ENCODE measurements around the gene ZC3H14. TPM values are rescaled to one million over a fixed set of nuclear protein-coding genes. Genes with fewer than 3 reads are reported as not detected.

The ZC3H14 gene
- total RNA-seq, 1 experiment from 2014 or later, result 90.6 TPM

- H2BK20ac ChIP-seq (ENCODE audit: low read depth, low read length, poor library complexity, severe bottlenecking), result no peak overlapping the region
- H2AFZ ChIP-seq (ENCODE audit: low read length), result no peak overlapping the region
- Mint-ChIP-seq H3K27ac (no peak overlapping the region), H3K4me3 (no peak overlapping the region), H3K9me3 (no peaks in the 10 kb centered on the region), H3K4me1 (peaks cover 18 to 19% of the 10 kb centered on the region in 2 experiments), H3K36me3 (ENCODE audit: insufficient read depth in 1 of 3, low read depth in 3 of 3) (peaks cover 25 to 50% (median 44%) of the 10 kb centered on the region in 3 experiments; a peak in 6 of 7 replicates), H3K27me3 (ENCODE audit: low read depth) (peaks cover 1% of the 10 kb centered on the region; the same call in 1 of the 2 replicates)
- H3T11ph ChIP-seq (ENCODE audit: low read length), result no peak overlapping the region
- H3K79me1 ChIP-seq (ENCODE audit: insufficient read depth, low read depth, low read length, poor library complexity, severe bottlenecking), result no peaks in the 10 kb centered on the region
- H3K27me3 ChIP-seq (ENCODE audit: insufficient read depth, low read length), result no peaks in the 10 kb centered on the region
- no peak for TF ChIP-seq CTCF (conservative IDR thresholded peaks at IDR 0.05)
- H4K91ac ChIP-seq (ENCODE audit: insufficient read length, low read depth, low read length), result no peak overlapping the region
- H3K4me1 ChIP-seq (ENCODE audit: insufficient read depth, low read length), result no peaks in the 10 kb centered on the region
- H4K20me1 ChIP-seq (ENCODE audit: control insufficient read depth, insufficient read depth, insufficient read length), result no peaks in the 10 kb centered on the region
- no peak overlapping the region for H3K56ac ChIP-seq (ENCODE audit: insufficient read length, low read depth, low read length)
- no peak overlapping the region for H2AK5ac ChIP-seq (ENCODE audit: insufficient read length, low read length)
- H3K9me3 ChIP-seq (ENCODE audit: control insufficient read depth, low read depth, low read length), result no peaks in the 10 kb centered on the region
- H3K4ac ChIP-seq (ENCODE audit: low read depth, low read length), result no peak overlapping the region
- no peak overlapping the region for H4K5ac ChIP-seq (ENCODE audit: insufficient read length, low read depth, low read length)
- no peak overlapping the region for H3K14ac ChIP-seq (ENCODE audit: insufficient read depth, low read length)
- DNase-seq, result no peak
- H4K8ac ChIP-seq (replicated peaks; ENCODE audit: insufficient read length, low read depth, low read length), result no peak overlapping the region
- H2BK12ac ChIP-seq (ENCODE audit: insufficient read length, low read depth, low read length), result no peak overlapping the region
- H2BK15ac ChIP-seq (ENCODE audit: low read depth, low read length), result no peak overlapping the region
- no CpG with 5 or more reads among the region's 5 CpGs for WGBS (ENCODE audit: extremely low coverage, insufficient read length, low lambda C conversion rate)
- H3K23me2 ChIP-seq (ENCODE audit: insufficient read length, low read depth, low read length, poor library complexity, severe bottlenecking), result peaks cover 3% of the 10 kb centered on the region
- H2BK5ac ChIP-seq (ENCODE audit: insufficient read length, low read length), result no peak overlapping the region
- no peak overlapping the region for H3K9ac ChIP-seq (ENCODE audit: extremely low read depth, insufficient read length, low read length)
- H3K18ac ChIP-seq (ENCODE audit: insufficient read length, low read depth, low read length), result no peak overlapping the region
- H2BK120ac ChIP-seq (ENCODE audit: low read depth, low read length, poor library complexity, severe bottlenecking), result no peak overlapping the region
- H3K27ac ChIP-seq (ENCODE audit: insufficient read length, low read depth, low read length), result no peak overlapping the region
- no peak overlapping the region for H3K4me2 ChIP-seq (ENCODE audit: insufficient read depth, insufficient read length, low read length)
- H3K79me2 ChIP-seq (ENCODE audit: insufficient read depth, low read length), result peaks cover 3% of the 10 kb centered on the region; the same call in 1 of the 2 replicates
- no peak overlapping the region for H3K23ac ChIP-seq (ENCODE audit: insufficient read length, low read depth, low read length)
Measured at GRCh38 chr14:88565427-88565826, 2.6 kb downstream of the ZC3H14 start.
